ENCODE results near the gene FAU. TPM values are rescaled to one million over a fixed set of nuclear protein-coding genes. Genes with fewer than 3 reads are reported as not detected.

The FAU gene
- total and polyA plus RNA-seq, 2 of the 13 experiments (the other 11 are each of a cell fraction or from before 2014, with no cell fraction given), result 374 to 869 TPM

DNA sequence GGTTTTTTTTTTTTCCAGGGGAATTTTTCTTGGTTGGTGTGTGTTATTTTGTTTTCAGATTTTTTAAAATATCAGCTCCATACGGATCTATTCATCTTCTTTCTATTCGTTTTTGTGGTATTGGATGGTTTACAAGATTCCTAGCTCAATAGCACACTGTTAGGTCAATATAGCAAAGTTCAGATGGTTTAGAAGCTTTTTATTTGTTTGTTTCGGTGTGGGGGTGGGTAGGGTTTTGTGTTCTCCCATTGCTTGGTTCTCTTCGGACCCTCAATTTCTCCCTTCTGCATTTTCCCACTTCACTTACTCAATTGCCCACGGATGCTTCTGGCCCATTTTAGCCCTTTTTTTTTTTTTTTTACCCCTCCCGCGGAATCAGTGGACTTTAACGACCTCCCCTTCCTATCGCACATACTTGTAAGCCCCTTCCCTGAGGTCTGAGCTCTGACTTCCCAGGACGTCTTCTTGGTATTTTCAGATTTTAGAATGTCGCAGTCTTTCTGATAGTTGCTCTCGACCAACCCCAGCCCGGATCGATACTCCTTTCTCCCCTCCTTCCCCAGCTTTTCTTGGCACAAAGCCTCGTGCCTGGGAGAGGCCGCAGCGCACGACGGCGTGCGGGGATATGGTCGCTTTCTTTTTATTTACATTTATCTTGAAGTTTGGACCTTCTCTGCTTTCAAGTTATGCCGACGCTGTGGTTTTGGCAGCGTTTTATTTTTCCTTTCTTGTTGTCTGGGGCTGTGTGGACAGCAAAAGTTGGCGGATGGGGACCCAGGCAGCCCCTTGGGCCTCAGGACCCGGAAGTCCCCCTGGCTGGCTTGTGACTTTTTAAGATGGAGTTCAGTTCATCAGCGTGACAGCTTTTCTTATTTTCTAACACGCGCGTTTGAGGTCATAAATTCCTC is 43.7 kb upstream of the FAU start (continued):
- TF ChIP-seq, protein P1, sequence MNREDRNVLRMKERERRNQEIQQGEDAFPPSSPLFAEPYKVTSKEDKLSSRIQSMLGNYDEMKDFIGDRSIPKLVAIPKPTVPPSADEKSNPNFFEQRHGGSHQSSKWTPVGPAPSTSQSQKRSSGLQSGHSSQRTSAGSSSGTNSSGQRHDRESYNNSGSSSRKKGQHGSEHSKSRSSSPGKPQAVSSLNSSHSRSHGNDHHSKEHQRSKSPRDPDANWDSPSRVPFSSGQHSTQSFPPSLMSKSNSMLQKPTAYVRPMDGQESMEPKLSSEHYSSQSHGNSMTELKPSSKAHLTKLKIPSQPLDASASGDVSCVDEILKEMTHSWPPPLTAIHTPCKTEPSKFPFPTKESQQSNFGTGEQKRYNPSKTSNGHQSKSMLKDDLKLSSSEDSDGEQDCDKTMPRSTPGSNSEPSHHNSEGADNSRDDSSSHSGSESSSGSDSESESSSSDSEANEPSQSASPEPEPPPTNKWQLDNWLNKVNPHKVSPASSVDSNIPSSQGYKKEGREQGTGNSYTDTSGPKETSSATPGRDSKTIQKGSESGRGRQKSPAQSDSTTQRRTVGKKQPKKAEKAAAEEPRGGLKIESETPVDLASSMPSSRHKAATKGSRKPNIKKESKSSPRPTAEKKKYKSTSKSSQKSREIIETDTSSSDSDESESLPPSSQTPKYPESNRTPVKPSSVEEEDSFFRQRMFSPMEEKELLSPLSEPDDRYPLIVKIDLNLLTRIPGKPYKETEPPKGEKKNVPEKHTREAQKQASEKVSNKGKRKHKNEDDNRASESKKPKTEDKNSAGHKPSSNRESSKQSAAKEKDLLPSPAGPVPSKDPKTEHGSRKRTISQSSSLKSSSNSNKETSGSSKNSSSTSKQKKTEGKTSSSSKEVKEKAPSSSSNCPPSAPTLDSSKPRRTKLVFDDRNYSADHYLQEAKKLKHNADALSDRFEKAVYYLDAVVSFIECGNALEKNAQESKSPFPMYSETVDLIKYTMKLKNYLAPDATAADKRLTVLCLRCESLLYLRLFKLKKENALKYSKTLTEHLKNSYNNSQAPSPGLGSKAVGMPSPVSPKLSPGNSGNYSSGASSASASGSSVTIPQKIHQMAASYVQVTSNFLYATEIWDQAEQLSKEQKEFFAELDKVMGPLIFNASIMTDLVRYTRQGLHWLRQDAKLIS (CRISPR knock-in tag; IDR thresholded peaks at IDR 0.05), result no peak
- TF ChIP-seq PCBP1 (IDR thresholded peaks at IDR 0.05; ENCODE audit: borderline replicate concordance, low read depth, low read length) (no peak), ZNF496 (CRISPR knock-in tag; IDR thresholded peaks at IDR 0.05; ENCODE audit: insufficient replicate concordance) (no peak), TCF7 (IDR thresholded peaks at IDR 0.05; ENCODE audit: low read depth) (peak; percentile 91), JDP2 (CRISPR knock-in tag; IDR thresholded peaks at IDR 0.05; ENCODE audit: borderline replicate concordance) (no peak), ZNF230 (CRISPR knock-in tag; IDR thresholded peaks at IDR 0.05) (no peak), ZNF333 (CRISPR knock-in tag; IDR thresholded peaks at IDR 0.05; ENCODE audit: borderline replicate concordance) (no peak), ARHGAP35 (CRISPR knock-in tag; IDR thresholded peaks at IDR 0.05; ENCODE audit: borderline replicate concordance) (no peak), ARNT2 (CRISPR knock-in tag; IDR thresholded peaks at IDR 0.05; ENCODE audit: low read depth) (no peak), MED13 (CRISPR knock-in tag; IDR thresholded peaks at IDR 0.05) (no peak), TGIF2 (CRISPR knock-in tag; IDR thresholded peaks at IDR 0.05) (peak; percentile 68; the same call in 1 of the 2 replicates), ELF4 (CRISPR knock-in tag; IDR thresholded peaks at IDR 0.05; ENCODE audit: borderline replicate concordance) (peak; percentile 70; the same call in 1 of the 2 replicates), ZNF354B (CRISPR knock-in tag; IDR thresholded peaks at IDR 0.05) (no peak), ZNF350 (CRISPR knock-in tag; IDR thresholded peaks at IDR 0.05; ENCODE audit: borderline replicate concordance, low read depth) (peak; percentile 63; the same call in 1 of the 2 replicates)
- TF ChIP-seq, protein P2, sequence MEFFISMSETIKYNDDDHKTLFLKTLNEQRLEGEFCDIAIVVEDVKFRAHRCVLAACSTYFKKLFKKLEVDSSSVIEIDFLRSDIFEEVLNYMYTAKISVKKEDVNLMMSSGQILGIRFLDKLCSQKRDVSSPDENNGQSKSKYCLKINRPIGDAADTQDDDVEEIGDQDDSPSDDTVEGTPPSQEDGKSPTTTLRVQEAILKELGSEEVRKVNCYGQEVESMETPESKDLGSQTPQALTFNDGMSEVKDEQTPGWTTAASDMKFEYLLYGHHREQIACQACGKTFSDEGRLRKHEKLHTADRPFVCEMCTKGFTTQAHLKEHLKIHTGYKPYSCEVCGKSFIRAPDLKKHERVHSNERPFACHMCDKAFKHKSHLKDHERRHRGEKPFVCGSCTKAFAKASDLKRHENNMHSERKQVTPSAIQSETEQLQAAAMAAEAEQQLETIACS (CRISPR knock-in tag; IDR thresholded peaks at IDR 0.05), result no peak
- TF ChIP-seq, protein P3, sequence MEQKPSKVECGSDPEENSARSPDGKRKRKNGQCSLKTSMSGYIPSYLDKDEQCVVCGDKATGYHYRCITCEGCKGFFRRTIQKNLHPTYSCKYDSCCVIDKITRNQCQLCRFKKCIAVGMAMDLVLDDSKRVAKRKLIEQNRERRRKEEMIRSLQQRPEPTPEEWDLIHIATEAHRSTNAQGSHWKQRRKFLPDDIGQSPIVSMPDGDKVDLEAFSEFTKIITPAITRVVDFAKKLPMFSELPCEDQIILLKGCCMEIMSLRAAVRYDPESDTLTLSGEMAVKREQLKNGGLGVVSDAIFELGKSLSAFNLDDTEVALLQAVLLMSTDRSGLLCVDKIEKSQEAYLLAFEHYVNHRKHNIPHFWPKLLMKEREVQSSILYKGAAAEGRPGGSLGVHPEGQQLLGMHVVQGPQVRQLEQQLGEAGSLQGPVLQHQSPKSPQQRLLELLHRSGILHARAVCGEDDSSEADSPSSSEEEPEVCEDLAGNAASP (CRISPR knock-in tag; IDR thresholded peaks at IDR 0.05; ENCODE audit: borderline replicate concordance), result 0 out of 2 replicates have a peak, but pooled peaks have one; percentile 31
- TF ChIP-seq, protein P4, sequence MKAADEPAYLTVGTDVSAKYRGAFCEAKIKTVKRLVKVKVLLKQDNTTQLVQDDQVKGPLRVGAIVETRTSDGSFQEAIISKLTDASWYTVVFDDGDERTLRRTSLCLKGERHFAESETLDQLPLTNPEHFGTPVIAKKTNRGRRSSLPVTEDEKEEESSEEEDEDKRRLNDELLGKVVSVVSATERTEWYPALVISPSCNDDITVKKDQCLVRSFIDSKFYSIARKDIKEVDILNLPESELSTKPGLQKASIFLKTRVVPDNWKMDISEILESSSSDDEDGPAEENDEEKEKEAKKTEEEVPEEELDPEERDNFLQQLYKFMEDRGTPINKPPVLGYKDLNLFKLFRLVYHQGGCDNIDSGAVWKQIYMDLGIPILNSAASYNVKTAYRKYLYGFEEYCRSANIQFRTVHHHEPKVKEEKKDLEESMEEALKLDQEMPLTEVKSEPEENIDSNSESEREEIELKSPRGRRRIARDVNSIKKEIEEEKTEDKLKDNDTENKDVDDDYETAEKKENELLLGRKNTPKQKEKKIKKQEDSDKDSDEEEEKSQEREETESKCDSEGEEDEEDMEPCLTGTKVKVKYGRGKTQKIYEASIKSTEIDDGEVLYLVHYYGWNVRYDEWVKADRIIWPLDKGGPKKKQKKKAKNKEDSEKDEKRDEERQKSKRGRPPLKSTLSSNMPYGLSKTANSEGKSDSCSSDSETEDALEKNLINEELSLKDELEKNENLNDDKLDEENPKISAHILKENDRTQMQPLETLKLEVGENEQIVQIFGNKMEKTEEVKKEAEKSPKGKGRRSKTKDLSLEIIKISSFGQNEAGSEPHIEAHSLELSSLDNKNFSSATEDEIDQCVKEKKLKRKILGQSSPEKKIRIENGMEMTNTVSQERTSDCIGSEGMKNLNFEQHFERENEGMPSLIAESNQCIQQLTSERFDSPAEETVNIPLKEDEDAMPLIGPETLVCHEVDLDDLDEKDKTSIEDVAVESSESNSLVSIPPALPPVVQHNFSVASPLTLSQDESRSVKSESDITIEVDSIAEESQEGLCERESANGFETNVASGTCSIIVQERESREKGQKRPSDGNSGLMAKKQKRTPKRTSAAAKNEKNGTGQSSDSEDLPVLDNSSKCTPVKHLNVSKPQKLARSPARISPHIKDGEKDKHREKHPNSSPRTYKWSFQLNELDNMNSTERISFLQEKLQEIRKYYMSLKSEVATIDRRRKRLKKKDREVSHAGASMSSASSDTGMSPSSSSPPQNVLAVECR (CRISPR knock-in tag; IDR thresholded peaks at IDR 0.05; ENCODE audit: borderline replicate concordance), result peak; percentile 47; the same call in 1 of the 2 replicates

Data from HepG2 (cell line).